ENCODE results near the gene SKAP1.
"Not testable (repeated sequence)": the region's sequence is repeated elsewhere in the genome, so short reads cannot be mapped to it uniquely, and the experiment has no call there.

Gene SKAP1

DNA sequence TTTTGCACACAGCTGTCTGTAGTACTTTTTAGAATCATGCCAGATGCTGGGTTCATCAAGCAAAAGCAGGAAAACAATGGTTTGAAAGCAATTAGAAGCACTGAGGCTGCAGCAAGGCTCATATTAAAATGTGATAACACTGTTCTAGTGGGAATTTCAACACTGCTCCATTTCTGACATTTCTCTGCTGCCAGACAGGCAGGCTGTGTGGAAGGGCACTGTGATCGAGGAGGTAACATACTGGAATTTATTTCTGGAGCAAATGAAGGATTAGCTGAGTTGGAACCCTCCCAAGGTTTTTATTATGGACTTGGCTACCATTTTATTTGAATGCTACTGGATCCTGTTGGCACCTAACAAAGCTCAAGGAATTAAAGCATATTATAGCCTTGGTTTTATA is 66.9 kb downstream of the SKAP1 start:
- no peaks in the 10 kb centered on the region for H4K20me1 ChIP-seq
- H3K4me3 ChIP-seq = no peak overlapping the region
- H3K4me2 ChIP-seq = no peak overlapping the region
- no peak overlapping the region for H3K9ac ChIP-seq
- H3K27ac ChIP-seq = no peak overlapping the region
- peaks cover 0 to 6% (median 2%) of the 10 kb centered on the region in 10 experiments; a peak in 8 of 20 replicates for H3K4me1 ChIP-seq
- H3K36me3 ChIP-seq = no peaks in the 10 kb centered on the region
- TF ChIP-seq Cebpa-rat (IDR thresholded peaks at IDR 0.05) = no peak
- no peaks in the 10 kb centered on the region for H3K9me3 ChIP-seq (replicated peaks in 1 of 11)
- H3K27me3 ChIP-seq = peaks cover 0 to 4% (median 0%) of the 10 kb centered on the region in 11 experiments; a peak in 1 of 22 replicates

DNA sequence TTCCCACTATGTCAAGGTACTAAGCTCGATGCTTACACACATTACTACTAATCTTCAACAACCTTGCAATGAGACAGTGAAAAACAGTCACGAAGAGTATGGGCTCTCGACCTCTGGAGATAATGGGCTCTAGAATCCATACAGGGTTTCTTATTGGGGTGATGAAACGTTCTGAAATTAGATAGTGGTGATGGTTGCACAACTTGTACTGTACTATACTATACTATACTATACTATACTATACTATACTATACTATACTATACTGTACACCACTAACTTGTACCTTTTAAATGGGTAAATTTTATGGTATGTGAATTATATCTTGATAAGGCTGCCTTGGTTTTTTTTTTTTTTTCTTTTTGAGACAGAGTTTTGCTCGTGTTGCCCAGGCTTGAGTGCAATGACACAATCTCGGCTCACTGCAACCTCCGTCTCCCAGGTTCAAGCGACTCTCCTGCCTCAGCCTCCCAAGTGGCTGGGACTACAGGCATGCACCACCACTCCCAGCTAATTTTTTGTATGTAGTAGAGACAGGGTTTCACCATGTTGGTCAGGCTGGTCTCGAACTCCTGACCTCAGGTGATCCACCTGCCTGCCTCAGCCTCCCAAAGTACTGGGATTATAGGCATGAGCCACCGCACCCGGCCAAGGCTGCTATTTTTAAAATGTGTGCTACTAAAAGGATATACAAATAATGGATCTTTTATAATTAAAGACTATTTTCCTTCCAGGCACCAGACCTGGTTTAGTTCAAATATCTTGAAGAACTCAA is 69.0 kb downstream of the SKAP1 start:
- H4K20me1 ChIP-seq, H3K9ac ChIP-seq: not testable (repeated sequence)

DNA sequence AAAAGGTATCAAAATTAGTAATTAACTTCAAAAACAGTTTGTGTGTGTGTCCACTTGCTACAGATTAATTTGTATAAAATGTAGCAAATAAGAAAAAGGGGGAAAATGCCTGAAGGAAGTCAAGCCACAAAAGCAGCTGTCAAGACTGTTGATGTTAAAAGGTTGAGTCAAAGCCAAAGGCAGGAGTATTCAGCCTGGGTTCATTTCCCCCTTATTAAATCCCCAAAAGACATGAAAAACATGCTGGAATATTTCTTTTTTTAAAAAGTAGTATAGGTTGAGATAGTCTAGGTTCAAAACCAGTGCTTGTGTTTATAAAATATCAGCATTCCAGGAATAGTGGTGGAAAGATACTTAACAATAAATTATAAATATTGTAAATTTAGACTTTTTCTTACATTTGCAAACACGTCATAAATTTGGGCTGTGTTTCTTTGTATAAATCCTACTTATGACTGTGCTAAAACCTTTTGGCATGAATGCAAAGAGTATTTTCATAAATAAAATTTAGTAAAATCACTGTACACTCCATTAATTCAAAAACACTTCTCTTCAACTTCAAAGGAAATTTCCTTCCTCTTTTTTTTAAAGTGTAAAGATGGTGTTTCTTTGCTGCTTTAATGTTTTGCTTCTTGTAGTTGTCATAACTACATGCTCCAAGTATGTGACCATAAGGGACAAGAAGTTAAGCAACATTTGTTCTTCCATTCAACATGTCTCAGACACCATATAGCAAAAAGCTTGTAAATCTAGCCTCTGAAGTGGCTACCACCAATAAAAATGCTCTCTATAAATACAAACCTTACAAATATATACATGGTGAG is 72.0 kb downstream of the SKAP1 start:
- Histone ChIP-seq H3K4me1 (peaks cover 0 to 15% (median 5%) of the 10 kb centered on the region in 10 experiments; a peak in 9 of 20 replicates), H3K4me3 (no peak overlapping the region), H3K9me3 (replicated peaks in 1 of 11) (no peaks in the 10 kb centered on the region), H3K36me3 (no peaks in the 10 kb centered on the region), H3K4me2 (peak overlapping the region in 4 of 11 experiments; percentile 5 to 37 (median 26); a peak in 5 of 22 replicates), H3K27ac (no peak overlapping the region; a peak in 1 of 22 replicates), H3K9ac (no peak overlapping the region), H3K27me3 (peaks cover 0 to 4% (median 0%) of the 10 kb centered on the region in 11 experiments; a peak in 1 of 22 replicates), H4K20me1 (no peaks in the 10 kb centered on the region)
- no peak for TF ChIP-seq Cebpa-rat (IDR thresholded peaks at IDR 0.05)

More for the DNA sequence above, 69.0 kb downstream of the SKAP1 start:
- H3K27ac ChIP-seq; H3K4me3 ChIP-seq; H3K36me3 ChIP-seq; H3K27me3 ChIP-seq; H3K4me2 ChIP-seq; H3K9me3 ChIP-seq (replicated peaks in 1 of 11): not testable (repeated sequence)
- H3K4me1 ChIP-seq = peaks cover 0 to 15% (median 5%) of the 10 kb centered on the region in 10 experiments; a peak in 9 of 20 replicates

DNA sequence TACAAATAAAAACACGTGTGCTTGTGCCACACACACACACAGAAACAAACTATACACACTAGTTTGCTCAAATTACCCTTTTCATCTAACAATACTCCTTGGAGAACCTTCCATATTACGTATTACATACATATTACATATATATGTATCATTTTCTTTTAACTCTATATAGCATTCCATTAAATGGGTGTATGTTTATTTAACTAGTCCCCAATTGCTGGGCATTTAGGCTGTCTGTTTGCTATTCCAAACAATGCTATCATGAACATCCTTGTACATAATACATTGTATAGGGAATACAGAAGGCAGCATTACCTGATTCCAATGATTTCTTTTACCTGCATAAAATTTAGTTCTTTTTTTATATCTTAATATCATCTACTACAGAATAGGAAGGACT is 73.1 kb downstream of the SKAP1 start:
- Histone ChIP-seq H3K4me1 (peaks cover 0 to 15% (median 5%) of the 10 kb centered on the region in 10 experiments; a peak in 9 of 20 replicates), H3K4me2 (no peak overlapping the region; a peak in 1 of 22 replicates), H3K9ac (no peak overlapping the region), H4K20me1 (no peaks in the 10 kb centered on the region), H3K9me3 (replicated peaks in 1 of 11) (no peaks in the 10 kb centered on the region), H3K4me3 (no peak overlapping the region), H3K27ac (no peak overlapping the region), H3K27me3 (0 out of 22 replicates have a peak, but pooled peaks cover 0 to 4% (median 0%) of the 10 kb centered on the region in 11 experiments), H3K36me3 (no peaks in the 10 kb centered on the region)
- TF ChIP-seq Cebpa-rat (IDR thresholded peaks at IDR 0.05) = no peak

DNA sequence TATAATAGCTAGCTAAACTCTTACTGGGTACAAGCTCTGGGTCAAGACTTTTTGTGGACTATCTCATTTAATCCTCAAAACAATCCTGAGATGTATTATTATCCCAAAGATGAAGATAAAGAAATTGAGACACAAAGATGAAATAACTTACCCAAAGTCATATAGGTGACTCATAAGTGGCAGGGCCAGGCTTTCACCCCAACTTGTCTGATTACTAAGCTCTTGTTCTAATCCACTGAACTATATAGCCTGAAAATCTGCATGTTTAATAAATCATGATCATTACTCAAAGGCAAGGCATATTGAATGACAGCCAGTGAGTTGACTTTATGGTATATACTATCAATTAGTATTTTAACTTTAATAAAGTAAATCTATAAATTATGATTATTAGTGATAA is 77.4 kb downstream of the SKAP1 start:
- Histone ChIP-seq H3K27me3 (peaks cover 0 to 11% (median 0%) of the 10 kb centered on the region in 11 experiments; a peak in 5 of 22 replicates), H4K20me1 (0 out of 22 replicates have a peak, but pooled peaks cover 0 to 6% (median 0%) of the 10 kb centered on the region in 11 experiments), H3K9ac (no peak overlapping the region), H3K4me2 (no peak overlapping the region), H3K9me3 (replicated peaks in 1 of 11) (no peaks in the 10 kb centered on the region), H3K36me3 (no peaks in the 10 kb centered on the region), H3K4me1 (peaks cover 0 to 5% (median under 1%) of the 10 kb centered on the region in 10 experiments; a peak in 9 of 20 replicates), H3K27ac (no peak overlapping the region), H3K4me3 (no peak overlapping the region)
- no peak for TF ChIP-seq Cebpa-rat (IDR thresholded peaks at IDR 0.05)

DNA sequence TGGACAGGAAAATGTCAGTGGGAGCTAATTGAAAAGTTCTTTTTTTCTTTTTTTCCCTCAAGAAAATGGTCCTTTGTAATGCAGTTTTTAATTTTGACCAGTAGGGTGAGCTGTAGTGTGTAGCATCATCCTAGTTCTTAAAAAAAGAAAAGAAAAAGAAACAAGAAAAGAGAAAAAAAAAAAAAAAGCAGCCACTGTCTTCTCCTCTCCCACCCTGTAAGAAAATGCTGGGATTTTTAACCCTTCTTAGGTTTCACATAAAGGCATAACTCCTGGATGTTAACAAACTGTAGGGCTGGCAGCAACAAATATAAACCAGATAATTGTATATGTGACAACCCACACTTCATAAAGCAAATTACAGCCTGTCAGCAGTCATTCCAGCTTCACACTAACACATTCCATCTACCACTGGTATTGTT is 78.1 kb downstream of the SKAP1 start:
- TF ChIP-seq Cebpa-rat (IDR thresholded peaks at IDR 0.05) = no peak
- H3K4me2 ChIP-seq = no peak overlapping the region
- no peaks in the 10 kb centered on the region for H3K36me3 ChIP-seq
- no peak overlapping the region for H3K9ac ChIP-seq
- H3K9me3 ChIP-seq (replicated peaks in 1 of 11) = no peaks in the 10 kb centered on the region
- no peaks in the 10 kb centered on the region for H3K4me1 ChIP-seq
- H3K27ac ChIP-seq = no peak overlapping the region
- H3K4me3 ChIP-seq = no peak overlapping the region
- H3K27me3 ChIP-seq = peaks cover 0 to 14% (median 0%) of the 10 kb centered on the region in 11 experiments; a peak in 5 of 22 replicates
- 0 out of 22 replicates have a peak, but pooled peaks cover 0 to 6% (median 0%) of the 10 kb centered on the region in 11 experiments for H4K20me1 ChIP-seq

DNA sequence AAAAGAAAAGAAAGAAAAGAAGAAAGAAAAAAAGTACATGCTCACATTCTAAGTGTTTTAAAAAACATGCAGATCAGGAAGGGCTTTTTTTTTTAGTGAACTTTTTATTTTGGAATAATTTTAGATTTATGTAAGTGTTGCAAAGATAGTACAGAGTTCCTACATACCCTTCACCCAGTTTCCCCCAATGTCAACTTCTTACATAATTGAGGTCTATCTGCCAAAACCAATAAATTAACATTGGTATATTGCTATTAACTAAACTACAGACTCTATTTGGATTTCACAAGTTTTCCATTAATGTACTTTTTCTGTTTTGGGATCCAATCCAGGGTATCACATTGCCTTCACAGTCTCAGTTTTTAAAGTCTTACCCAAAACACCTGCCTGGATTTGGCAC is 81.7 kb downstream of the SKAP1 start:
- no peaks in the 10 kb centered on the region for H3K9me3 ChIP-seq (replicated peaks in 1 of 11)

DNA sequence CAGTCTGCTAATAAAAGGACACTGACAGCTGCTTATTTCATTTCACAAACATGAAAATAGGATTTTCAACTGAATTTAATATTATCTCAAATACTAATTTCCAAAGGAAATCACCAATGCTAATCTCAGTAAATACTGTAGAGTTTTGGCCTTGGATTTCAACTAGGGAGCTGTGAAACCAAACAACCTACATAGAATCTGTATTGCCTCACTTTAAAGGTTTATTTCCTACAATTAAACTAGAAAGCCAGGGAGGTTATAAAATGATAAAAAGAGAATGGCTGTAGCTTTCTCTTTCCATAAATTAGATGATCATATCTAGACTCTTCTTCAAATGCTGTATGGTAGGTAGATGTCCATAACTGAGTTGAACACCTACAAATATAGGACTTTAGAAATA is 82.8 kb downstream of the SKAP1 start:
- H3K4me1 ChIP-seq = no peaks in the 10 kb centered on the region
- no peak overlapping the region for H3K4me3 ChIP-seq
- H3K9ac ChIP-seq = no peak overlapping the region
- H3K27ac ChIP-seq = no peak overlapping the region
- no peaks in the 10 kb centered on the region for H3K9me3 ChIP-seq (replicated peaks in 1 of 11)
- no peaks in the 10 kb centered on the region for H3K36me3 ChIP-seq
- H3K27me3 ChIP-seq = peaks cover 0 to 30% (median 4%) of the 10 kb centered on the region in 11 experiments; a peak in 10 of 22 replicates
- 0 out of 22 replicates have a peak, but pooled peaks cover 0 to 6% (median 0%) of the 10 kb centered on the region in 11 experiments for H4K20me1 ChIP-seq
- H3K4me2 ChIP-seq = no peak overlapping the region
- TF ChIP-seq Cebpa-rat (IDR thresholded peaks at IDR 0.05) = no peak

More for the DNA sequence above, 81.7 kb downstream of the SKAP1 start:
- H3K4me3 ChIP-seq = no peak overlapping the region
- no peaks in the 10 kb centered on the region for H3K4me1 ChIP-seq
- H3K9ac ChIP-seq = no peak overlapping the region
- 0 out of 22 replicates have a peak, but pooled peaks cover 0 to 6% (median 0%) of the 10 kb centered on the region in 11 experiments for H4K20me1 ChIP-seq
- no peak overlapping the region for H3K27ac ChIP-seq
- no peak for TF ChIP-seq Cebpa-rat (IDR thresholded peaks at IDR 0.05)
- H3K36me3 ChIP-seq = no peaks in the 10 kb centered on the region
- peaks cover 0 to 30% (median 4%) of the 10 kb centered on the region in 11 experiments; a peak in 10 of 22 replicates for H3K27me3 ChIP-seq
- no peak overlapping the region for H3K4me2 ChIP-seq

DNA sequence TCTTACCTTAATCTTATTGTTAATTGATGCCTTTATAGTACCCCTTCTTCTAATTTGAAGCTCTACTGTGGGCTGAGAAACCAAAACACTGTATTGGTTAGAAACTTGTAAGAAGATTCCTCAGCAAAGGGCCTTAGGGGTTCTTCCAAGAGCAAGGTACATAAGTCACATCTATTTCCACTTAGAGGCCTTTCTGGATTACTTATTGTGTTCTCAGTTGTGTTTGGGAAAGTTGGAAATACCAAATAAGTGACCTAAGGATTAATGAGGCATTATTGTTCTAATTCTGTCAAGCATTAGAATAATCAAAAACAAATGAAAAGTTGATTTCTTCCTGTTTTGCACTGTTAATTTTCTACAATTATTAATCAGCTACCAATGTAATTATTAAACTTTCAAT is 85.8 kb downstream of the SKAP1 start:
- TF ChIP-seq Cebpa-rat (IDR thresholded peaks at IDR 0.05) = no peak
- no peaks in the 10 kb centered on the region for H3K9me3 ChIP-seq (replicated peaks in 1 of 11)
- peaks cover 4 to 40% (median 15%) of the 10 kb centered on the region in 11 experiments; a peak in 15 of 22 replicates for H3K27me3 ChIP-seq
- H3K4me3 ChIP-seq = no peak overlapping the region
- H3K36me3 ChIP-seq = no peaks in the 10 kb centered on the region
- H4K20me1 ChIP-seq = 0 out of 22 replicates have a peak, but pooled peaks cover 0 to 3% (median 0%) of the 10 kb centered on the region in 11 experiments
- H3K9ac ChIP-seq = no peak overlapping the region
- no peak overlapping the region for H3K4me2 ChIP-seq
- no peak overlapping the region for H3K27ac ChIP-seq
- H3K4me1 ChIP-seq = no peaks in the 10 kb centered on the region

Measured in BLaER1 treated with 17β-estradiol and CSF1 and Interleukin-3, amounts not matched to agents 10 nM and 100 nM (cell line).